Calu3 (cell line): ENCODE data around the gene STRIP2. TPM values are rescaled to one million over a fixed set of nuclear protein-coding genes. Genes with fewer than 3 reads are reported as not detected.
"Not testable (repeated sequence)": the region's sequence is repeated elsewhere in the genome, so short reads cannot be mapped to it uniquely, and the experiment has no call there.

ENCODE experiments used
- BruUV-seq: library from RNA; stranded (reverse); fragments of 400-500 nt; replicated peaks from 2 replicates; lab custom pipeline; 2021; lab: Mats Ljungman, UMichigan
- CTCF ChIA-PET: fragments of 300-600 bp; sonication (Branson Sonifier 250); formaldehyde crosslinking; loops from one replicate; lab custom pipeline; 2022; ENCODE audit warnings: antibody characterized with exemption; lab: Charles Lee
- DNase-seq: peaks from one replicate; pipeline ENCODE4 v3.0.0; 2022
- H3K27ac Mint-ChIP-seq: one replicate; pipeline ENCODE4 v1.8.0; 2022; ENCODE audit warnings: mixed read lengths; ENCODE audit not compliant: unreplicated experiment
- H3K27me3 Mint-ChIP-seq: one replicate; pipeline ENCODE4 v1.8.0; 2022; ENCODE audit warnings: mixed read lengths; ENCODE audit not compliant: unreplicated experiment
- H3K36me3 Mint-ChIP-seq: one replicate; pipeline ENCODE4 v1.8.0; 2022; ENCODE audit warnings: mild to moderate bottlenecking, moderate library complexity, mixed read lengths; ENCODE audit not compliant: insufficient read depth, unreplicated experiment
- H3K4me1 Mint-ChIP-seq: one replicate; pipeline ENCODE4 v1.8.0; 2022; ENCODE audit warnings: mild to moderate bottlenecking, low read depth, mixed read lengths; ENCODE audit not compliant: unreplicated experiment
- H3K4me3 Mint-ChIP-seq: one replicate; pipeline ENCODE4 v1.8.0; 2022; ENCODE audit warnings: mild to moderate bottlenecking, low read depth, moderate library complexity, mixed read lengths; ENCODE audit not compliant: unreplicated experiment
- H3K9me3 Mint-ChIP-seq: one replicate; pipeline ENCODE4 v1.8.0; 2022; ENCODE audit warnings: low read depth, mixed read lengths; ENCODE audit not compliant: unreplicated experiment
- CTCF ChIP-seq: fragments of 200-600 bp; IDR thresholded peaks from one replicate; pipeline ENCODE4 v1.8.0; 2022; ENCODE audit warnings: antibody characterized with exemption; ENCODE audit not compliant: unreplicated experiment
- intact Hi-C: fragments of 100-400 bp; cut with micrococcal nuclease; formaldehyde crosslinking; loops from one replicate; pipeline ENCODE4 v1.10.0; 2022; ENCODE audit not compliant: unreplicated experiment
- total RNA-seq: library from RNA; stranded (reverse); gene quantifications from 2 replicates; pipeline ENCODE4 v1.2.3, GENCODE V29; 2022

STRIP2 gene
- total RNA-seq, 1 experiment from 2014 or later: 10.1 TPM

- no TSS peak for BruUV-seq
- no peaks in the 10 kb centered on the region for H3K27me3 Mint-ChIP-seq
- no peaks in the 10 kb centered on the region for H3K4me1 Mint-ChIP-seq
- no peaks in the 10 kb centered on the region for H3K9me3 Mint-ChIP-seq
- intact Hi-C loops: no loop called here
- no peak overlapping the region for H3K27ac Mint-ChIP-seq
- TF ChIP-seq CTCF: no peak
- H3K36me3 Mint-ChIP-seq: no peaks in the 10 kb centered on the region
- DNase-seq: no peak
- CTCF ChIA-PET: no interaction called here
- no peak overlapping the region for H3K4me3 Mint-ChIP-seq
Observed at GRCh38 chr7:129394982-129395914, 39.0 kb upstream of the STRIP2 start.

- no TSS peak for BruUV-seq
- Mint-ChIP-seq H3K27ac (no peak overlapping the region), H3K27me3 (no peaks in the 10 kb centered on the region), H3K4me3 (no peak overlapping the region), H3K4me1 (no peaks in the 10 kb centered on the region), H3K36me3 (peaks cover 9% of the 10 kb centered on the region), H3K9me3 (no peaks in the 10 kb centered on the region)
- no peak for TF ChIP-seq CTCF
- DNase-seq: peak; percentile 1
- CTCF ChIA-PET: interaction anchor here (0.8 to 0.9 kb wide), 2 partner anchors 34 to 70 kb away, joined by 3 to 13 read pairs; no protein-coding TSS in a partner anchor
- intact Hi-C loops: no loop called here
Observed at GRCh38 chr7:129401228-129401966, 32.8 kb upstream of the STRIP2 start.

- CTCF ChIA-PET: interaction anchor here (0.9 kb wide), 1 partner anchor 34 kb away, joined by 13 read pairs; no protein-coding TSS in a partner anchor
- DNase-seq: no peak
- H3K4me1 Mint-ChIP-seq: no peaks in the 10 kb centered on the region
- no TSS peak for BruUV-seq
- no peaks in the 10 kb centered on the region for H3K27me3 Mint-ChIP-seq
- TF ChIP-seq CTCF: no peak
- peaks cover 9% of the 10 kb centered on the region for H3K36me3 Mint-ChIP-seq
- H3K27ac Mint-ChIP-seq: no peak overlapping the region
- intact Hi-C loops: loop anchor here (1.0 kb wide), 1 partner anchor 70 kb away; no protein-coding TSS in a partner anchor
- H3K4me3 Mint-ChIP-seq: no peak overlapping the region
- no peaks in the 10 kb centered on the region for H3K9me3 Mint-ChIP-seq
Observed at GRCh38 chr7:129401967-129402860, 32.0 kb upstream of the STRIP2 start.

- CTCF ChIA-PET: no interaction called here
- DNase-seq: no peak
- no TSS peak for BruUV-seq
Observed at GRCh38 chr7:129405527-129405926, 28.7 kb upstream of the STRIP2 start.

GRCh38 chr7:129410238-129410637, 24.0 kb upstream of the STRIP2 start:
- H3K4me3 Mint-ChIP-seq, H3K27ac Mint-ChIP-seq, CTCF ChIA-PET, DNase-seq, H3K9me3 Mint-ChIP-seq, H3K4me1 Mint-ChIP-seq, intact Hi-C loops, H3K27me3 Mint-ChIP-seq, H3K36me3 Mint-ChIP-seq, BruUV-seq: not testable (repeated sequence)

More at GRCh38 chr7:129405527-129405926, 28.7 kb upstream of the STRIP2 start:
- no peak overlapping the region for H3K27ac Mint-ChIP-seq
- no peak for TF ChIP-seq CTCF
- H3K4me3 Mint-ChIP-seq: no peak overlapping the region
- no peaks in the 10 kb centered on the region for H3K9me3 Mint-ChIP-seq
- no peaks in the 10 kb centered on the region for H3K27me3 Mint-ChIP-seq
- intact Hi-C loops: no loop called here
- H3K36me3 Mint-ChIP-seq: peaks cover 9% of the 10 kb centered on the region
- no peaks in the 10 kb centered on the region for H3K4me1 Mint-ChIP-seq
